Right lobe of liver (tissue), 6 donors: Measurements from ENCODE around the gene REEP6. TPM values are rescaled to one million over a fixed set of nuclear protein-coding genes. Genes with fewer than 3 reads are reported as not detected.
"Not testable (repeated sequence)": the region's sequence is repeated elsewhere in the genome, so short reads cannot be mapped to it uniquely, and the experiment has no call there.

Experiments
- ATAC-seq, 4 donors: fragments of 200-7000 bp; cut with Tn5 transposase; one replicate each; pipeline ENCODE4 v1.9.1; 2020; ENCODE audit warnings: mild to moderate bottlenecking in 4 of 4, moderate library complexity in 4 of 4
- DNase-seq, 3 donors: peaks; one replicate each; pipeline ENCODE4 v3.0.0-alpha.2; 2020
- H3K27ac ChIP-seq, 3 donors: fragments of 200-600 bp; one replicate each; pipeline ENCODE4 v1.8.0; 2022
- H3K27me3 ChIP-seq, 2 donors: fragments of 200-600 bp; one replicate each; pipeline ENCODE4 v1.8.0; 2022
- H3K36me3 ChIP-seq, 4 donors: fragments of 200-600 bp; sonication (generic) in 1 of 4; one replicate each; pipeline versions ENCODE4 v1.5.1 to v1.8.0; 2017 to 2022; ENCODE audit warnings: control low read depth in 1 of 4
- H3K4me1 ChIP-seq, 4 donors: fragments of 200-600 bp; sonication (generic) in 1 of 4; one replicate each; pipeline versions ENCODE4 v1.5.1 to v1.8.0; 2017 to 2022; ENCODE audit warnings: control low read depth in 1 of 4
- H3K4me3 ChIP-seq, 3 donors: fragments of 200-600 bp; one replicate each; pipeline ENCODE4 v1.8.0; 2022
- H3K9me3 ChIP-seq, 4 donors: fragments of 200-600 bp; sonication (generic) in 1 of 4; one replicate each; pipeline versions ENCODE4 v1.5.1 to v1.8.0; 2017 to 2022; ENCODE audit warnings: control low read depth in 1 of 4
- CTCF ChIP-seq, 4 donors: fragments of 200-600 bp in 3 of 4; fragments of 450-650 bp in 1 of 4; IDR thresholded peaks; one replicate each; pipeline versions ENCODE4 v1.5.1 to v1.8.0; 2016 to 2022; ENCODE audit warnings: antibody characterized with exemption in 4 of 4, mild to moderate bottlenecking in 2 of 4
- POLR2A ChIP-seq: fragments of 450-650 bp; IDR thresholded peaks from one replicate; pipeline ENCODE4 v1.6.1; 2017; ENCODE audit warnings: antibody characterized with exemption, mild to moderate bottlenecking
- WGBS: methylation state at CpG from one replicate; pipeline ENCODE4 v1.1.6; 2018; ENCODE audit warnings: low coverage, low lambda C conversion rate; ENCODE audit not compliant: insufficient coverage; ENCODE audit errors: missing lambda C conversion rate; 5-methylcytosine and 5-hydroxymethylcytosine counted together
- intact Hi-C, 2 donors: fragments of 100-400 bp; cut with DNase I; formaldehyde crosslinking; loops; one replicate each; pipeline versions ENCODE4 v1.11.2 to v1.14.1; 2022
- total RNA-seq, 6 experiments: library from RNA; depleted of rRNA in 2 of 6; stranded (reverse); fragments of >200 nt in 2 of 6; fragmentation: NEBNext Ultra II Directional in 3 of 6; extraction: Animal tissue kit (Norgen Biotek cat#: 25700) in 3 of 6; gene quantifications; one replicate each; pipeline versions ENCODE4 v1.1.0 to v1.2.4, GENCODE V29; 2016 to 2023
- donor health status: DM: no; HTN: yes; CAD: no.
- donor health status: DM: no; HTN: no; CAD: no.
- donor health status: DM: no; HTN: no; CAD: no.
- donor health status: DM: no; HTN: yes; CAD: no.
- donor health status: DM: no; HTN: yes; CAD: no.

The REEP6 gene
- total RNA-seq, 6 experiments from 2014 or later, result 113 to 218 (median 177) TPM

DNA sequence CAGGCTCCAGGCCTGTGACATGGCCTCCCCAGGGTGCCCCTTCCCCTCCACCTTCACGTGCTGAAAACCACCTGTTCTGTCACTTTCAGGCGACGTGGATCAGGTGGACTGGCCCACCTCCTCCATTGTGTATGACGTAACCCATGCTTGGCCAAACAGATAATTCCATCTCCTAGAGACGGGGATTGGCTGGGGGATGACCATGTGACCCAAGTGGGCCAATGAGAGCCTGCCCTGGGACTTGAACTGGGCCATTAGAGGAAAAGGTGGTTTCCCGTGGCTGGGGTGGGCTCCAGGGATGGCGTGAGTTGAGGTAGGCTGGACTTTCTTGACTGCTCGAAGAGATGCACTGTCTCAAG, 25.4 kb downstream of the REEP6 start:
- no peak for ATAC-seq
- 70% methylated on average over 6 of the region's 8 CpGs for WGBS
- intact Hi-C loops, result loop anchor here (10.0 kb wide), 2 partner anchors 62 to 72 kb away; partner anchors contain the start of gene APC2 (in 1 of the 2)

DNA sequence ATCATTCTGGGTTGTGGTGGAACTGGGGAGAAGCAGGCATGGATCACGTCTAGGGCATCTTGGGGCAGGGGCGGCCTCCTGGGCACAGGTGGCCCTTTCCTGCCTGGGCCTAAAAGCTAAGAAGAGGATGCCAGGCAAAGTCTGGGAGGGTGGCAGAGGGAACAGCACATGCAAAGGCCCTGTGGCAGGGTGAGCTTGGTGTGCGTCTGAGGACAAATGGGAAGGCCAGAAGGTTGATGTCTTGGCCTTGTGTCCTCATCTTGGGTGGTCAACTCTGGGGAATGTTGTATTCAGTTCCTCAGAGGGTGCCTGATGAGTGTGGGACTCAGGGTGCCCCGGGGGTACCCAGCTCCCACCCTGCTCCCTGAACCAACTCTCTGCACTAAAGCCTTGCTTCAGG, 27.5 kb downstream of the REEP6 start:
- Histone ChIP-seq H3K27me3 (no peaks in the 10 kb centered on the region), H3K36me3 (no peaks in the 10 kb centered on the region), H3K4me1 (peaks cover 0 to 2% (median 0%) of the 10 kb centered on the region in 4 donors), H3K27ac (no peak overlapping the region), H3K9me3 (no peaks in the 10 kb centered on the region), H3K4me3 (no peak overlapping the region)
- intact Hi-C loops, result loop anchor here (10.0 kb wide), 2 partner anchors 64 to 74 kb away; partner anchors contain the start of gene APC2 (in 1 of the 2)
- WGBS, result no CpG with 5 or more reads among the region's 4 CpGs
- TF ChIP-seq POLR2A (no peak), CTCF (IDR thresholded peaks at IDR 0.05) (no peak)
- DNase-seq (no peak), ATAC-seq (no peak)

More for the DNA sequence above, 25.4 kb downstream of the REEP6 start:
- Histone ChIP-seq H3K36me3 (no peaks in the 10 kb centered on the region), H3K4me3 (no peak overlapping the region), H3K27me3 (no peaks in the 10 kb centered on the region), H3K9me3 (no peaks in the 10 kb centered on the region), H3K4me1 (peaks cover 0 to 7% (median 0%) of the 10 kb centered on the region in 4 donors), H3K27ac (no peak overlapping the region)
- no peak for TF ChIP-seq CTCF (IDR thresholded peaks at IDR 0.05)
- TF ChIP-seq POLR2A, result no peak
- DNase-seq, result no peak

DNA sequence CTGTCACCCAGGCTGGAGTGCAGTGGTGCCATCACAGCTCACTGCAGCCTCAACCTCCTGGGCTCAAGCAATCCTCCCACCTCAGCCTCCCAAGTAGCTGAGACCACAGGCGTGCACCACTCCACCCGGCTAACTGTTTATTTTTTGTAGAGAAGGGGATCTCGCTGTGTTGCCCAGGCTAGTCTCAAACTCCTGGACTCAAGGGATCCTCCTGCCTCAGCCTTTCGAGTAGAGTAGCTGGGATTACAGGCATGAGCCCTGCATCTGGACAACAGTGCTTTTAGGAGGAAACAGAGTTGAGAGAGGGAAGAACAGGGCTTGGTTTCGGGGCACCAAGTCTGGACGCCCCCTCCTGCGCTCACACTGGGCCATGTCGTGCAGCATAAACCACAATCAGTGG, 28.8 kb downstream of the REEP6 start:
- H3K36me3 ChIP-seq, DNase-seq, H3K4me3 ChIP-seq, H3K27me3 ChIP-seq, ATAC-seq, H3K4me1 ChIP-seq, H3K27ac ChIP-seq, H3K9me3 ChIP-seq: not testable (repeated sequence)
- intact Hi-C loops, result loop anchor here (10.0 kb wide), 2 partner anchors 65 to 75 kb away; partner anchors contain the start of gene APC2 (in 1 of the 2)
- 53% methylated on average over 4 of the region's 8 CpGs for WGBS

- 61% methylated on average over 3 of the region's 17 CpGs for WGBS
- DNase-seq (no peak), ATAC-seq (peak in 1 of 4 donors; percentile 7)
- Histone ChIP-seq H3K36me3 (no peaks in the 10 kb centered on the region), H3K27ac (no peak overlapping the region), H3K9me3 (no peaks in the 10 kb centered on the region), H3K4me1 (no peaks in the 10 kb centered on the region), H3K4me3 (no peak overlapping the region), H3K27me3 (no peaks in the 10 kb centered on the region)
- TF ChIP-seq CTCF (IDR thresholded peaks at IDR 0.05), result no peak
- TF ChIP-seq POLR2A, result no peak
- intact Hi-C loops, result no loop called here
These were observed 29.3 kb downstream of the REEP6 start for GRCh38 chr19:1520203-1520780.

DNA sequence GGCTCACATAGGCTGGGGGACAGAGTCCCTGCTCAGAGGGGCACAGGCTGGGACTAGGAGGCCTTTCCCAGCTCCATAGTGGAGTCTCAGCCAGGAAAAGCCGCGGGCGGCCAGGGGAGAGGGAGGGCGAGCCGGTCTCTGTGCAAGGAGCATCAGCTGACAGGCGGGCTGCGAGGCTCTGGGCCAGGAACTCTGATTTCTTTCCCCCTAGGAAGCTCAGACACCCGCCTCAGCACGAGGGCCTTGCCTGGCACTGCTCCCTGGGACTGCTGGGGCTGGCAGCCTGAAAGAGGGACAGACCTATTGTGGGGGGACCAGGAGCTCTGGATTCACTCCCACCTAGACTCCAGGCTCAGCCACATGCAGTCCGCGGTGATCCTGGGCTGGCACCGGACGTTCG, 30.7 kb downstream of the REEP6 start:
- Histone ChIP-seq H3K27me3 (no peaks in the 10 kb centered on the region), H3K27ac (no peak overlapping the region), H3K4me1 (no peaks in the 10 kb centered on the region), H3K9me3 (no peaks in the 10 kb centered on the region), H3K4me3 (no peak overlapping the region), H3K36me3 (no peaks in the 10 kb centered on the region)
- TF ChIP-seq CTCF (IDR thresholded peaks at IDR 0.05), result no peak
- no peak for TF ChIP-seq POLR2A
- DNase-seq, result no peak
- intact Hi-C loops, result no loop called here
- no peak for ATAC-seq
- no CpG with 5 or more reads among the region's 14 CpGs for WGBS
